ENCODE results near the gene OR4N5. TPM values are rescaled to one million over a fixed set of nuclear protein-coding genes. Genes with fewer than 3 reads are reported as not detected.

Gene OR4N5
- total and polyA plus RNA-seq, 2 of the 8 experiments (the other 6 are each of a cell fraction or from before 2014, with no cell fraction given) = not detected

DNA sequence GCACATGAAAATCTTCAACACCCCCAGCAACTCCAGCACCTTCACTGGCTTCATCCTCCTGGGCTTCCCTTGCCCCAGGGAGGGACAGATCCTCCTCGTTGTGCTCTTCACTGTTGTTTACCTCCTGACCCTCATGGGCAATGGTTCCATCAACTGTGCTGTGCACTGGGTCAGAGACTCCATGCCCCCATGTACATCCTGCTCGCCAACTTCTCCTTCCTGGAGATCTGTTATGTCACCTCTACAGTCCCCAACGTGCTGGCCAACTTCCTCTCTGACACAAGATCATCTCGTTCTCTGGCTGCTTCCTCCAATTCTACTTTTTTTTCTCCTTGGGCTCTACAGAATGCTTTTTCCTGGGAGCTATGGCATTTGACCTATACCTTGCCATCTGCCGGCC lies 40.6 kb downstream of the OR4N5 start (continued):
- no peak for TF ChIP-seq SIN3A (conservative IDR thresholded peaks at IDR 0.05 in 1 of 2, IDR thresholded peaks at IDR 0.05 in 1 of 2; ENCODE audit: low read depth in 1 of 2, low read length in 2 of 2)
- no peak for TF ChIP-seq JUN (IDR thresholded peaks at IDR 0.05; ENCODE audit: low read depth, low read length)
- TF ChIP-seq SIX5 (IDR thresholded peaks at IDR 0.05; ENCODE audit: low read depth, low read length) = no peak
- no peak for TF ChIP-seq TCF12 (IDR thresholded peaks at IDR 0.05; ENCODE audit: low read depth, low read length)
- TF ChIP-seq RXRA (IDR thresholded peaks at IDR 0.05; ENCODE audit: insufficient read depth, low read depth, low read length) = no peak
